Measurements from ENCODE around the gene ASAP2.

The ASAP2 gene

DNA sequence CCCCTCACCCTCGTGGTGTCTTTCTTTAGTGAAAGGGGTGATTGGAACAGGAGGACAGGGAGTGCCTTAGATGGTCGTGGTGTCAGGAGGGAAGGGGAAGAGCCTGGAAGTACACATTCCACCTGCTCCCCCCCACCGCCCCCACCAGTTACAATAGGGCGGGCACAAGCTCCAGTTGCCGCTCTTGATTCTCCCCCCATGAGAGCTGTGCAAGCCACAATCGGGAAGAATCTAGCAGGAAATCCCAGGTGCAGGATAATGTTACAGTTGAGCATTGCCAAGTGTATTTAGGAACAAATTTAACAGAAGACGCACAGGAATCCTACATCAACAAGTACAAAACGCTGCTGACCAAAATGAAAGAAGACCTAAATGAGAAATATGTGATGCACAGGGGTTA, 73.6 kb downstream of the ASAP2 start:
- no peak for DNase-seq

GRCh38 chr2:9281145-9281544, 74.5 kb downstream of the ASAP2 start:
- no peak for DNase-seq

DNA sequence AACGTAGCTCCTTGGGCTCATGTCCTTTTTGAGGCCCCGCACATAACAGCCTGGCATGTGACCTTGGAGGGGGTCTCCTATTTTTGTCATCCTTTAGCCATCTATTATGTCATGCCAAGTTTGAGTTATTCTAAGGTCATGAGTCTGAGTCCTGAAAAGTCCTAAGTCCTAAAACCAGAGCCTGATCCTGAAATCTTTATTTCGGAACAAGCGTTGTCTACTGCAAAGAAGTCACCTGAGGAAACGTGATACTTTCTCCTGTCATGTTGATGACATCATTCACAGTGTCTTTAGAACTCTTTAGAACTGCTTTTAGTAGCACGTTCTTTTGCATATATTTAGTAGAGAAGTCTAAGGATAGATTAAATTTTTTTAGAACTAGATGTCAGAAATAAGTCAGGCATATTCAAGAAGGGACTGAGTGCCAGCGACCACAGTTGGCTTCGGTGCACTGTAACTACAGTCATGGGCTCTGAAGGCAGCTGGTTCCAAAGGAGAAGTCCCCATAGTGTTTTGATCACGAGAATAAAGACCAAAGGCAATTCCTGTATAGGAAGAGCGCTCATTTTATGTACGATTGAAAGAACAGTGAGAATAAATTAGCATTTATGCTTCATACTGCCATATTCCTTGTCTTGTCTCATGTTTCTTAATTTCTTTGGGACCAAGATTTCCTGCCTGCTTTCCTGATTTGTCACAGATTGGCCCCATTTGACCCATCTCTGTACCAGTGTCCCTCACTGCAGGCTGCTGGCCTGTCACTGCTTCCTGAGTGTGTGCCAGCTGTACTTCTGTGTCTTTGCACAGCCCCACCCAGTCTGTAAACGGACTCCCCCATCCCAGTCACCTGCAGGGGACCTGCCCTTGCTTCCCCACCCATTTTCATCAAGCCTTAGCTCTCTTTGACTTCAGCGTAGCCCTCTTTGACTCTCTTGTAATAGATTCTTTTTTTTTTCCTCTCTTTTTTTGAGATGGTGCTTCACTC, 75.8 kb downstream of the ASAP2 start:
- DNase-seq: no peak

DNA sequence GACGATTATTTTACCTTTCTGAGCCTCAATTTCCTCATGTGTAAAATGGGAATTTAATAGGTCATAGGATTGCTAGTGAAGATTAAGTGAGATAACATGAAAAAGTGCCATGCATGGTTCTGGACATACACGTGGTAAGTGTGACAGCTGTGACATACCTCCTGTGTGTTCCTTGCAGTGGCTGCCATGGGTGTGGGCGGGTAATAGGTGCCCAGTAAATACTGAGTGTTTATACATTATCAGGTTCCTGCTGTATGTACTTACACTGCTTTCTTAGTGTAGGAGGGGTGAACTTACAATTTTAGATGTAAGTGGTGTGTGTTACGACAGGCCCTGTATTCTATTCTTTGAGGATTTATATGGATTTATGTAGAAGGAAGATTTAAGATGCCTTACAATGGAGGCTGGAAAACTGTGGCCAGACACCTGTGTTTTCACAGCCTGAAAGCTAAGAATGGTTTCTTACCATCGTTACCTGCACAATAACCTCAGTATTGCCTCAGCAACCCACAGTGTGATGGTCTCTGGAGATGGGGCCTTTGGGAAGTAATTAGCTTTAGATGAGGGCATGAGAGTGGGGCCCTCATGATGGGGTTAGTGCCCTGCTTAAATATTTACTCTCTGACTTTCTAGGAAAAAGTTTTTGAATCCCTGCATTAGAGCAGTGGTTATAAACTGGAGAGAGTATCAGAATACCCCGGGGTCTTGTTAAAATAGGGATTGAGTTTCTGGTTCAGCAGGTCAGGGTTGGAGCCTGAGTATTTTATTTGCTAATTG, 78.1 kb downstream of the ASAP2 start:
- DNase-seq: no peak

DNA sequence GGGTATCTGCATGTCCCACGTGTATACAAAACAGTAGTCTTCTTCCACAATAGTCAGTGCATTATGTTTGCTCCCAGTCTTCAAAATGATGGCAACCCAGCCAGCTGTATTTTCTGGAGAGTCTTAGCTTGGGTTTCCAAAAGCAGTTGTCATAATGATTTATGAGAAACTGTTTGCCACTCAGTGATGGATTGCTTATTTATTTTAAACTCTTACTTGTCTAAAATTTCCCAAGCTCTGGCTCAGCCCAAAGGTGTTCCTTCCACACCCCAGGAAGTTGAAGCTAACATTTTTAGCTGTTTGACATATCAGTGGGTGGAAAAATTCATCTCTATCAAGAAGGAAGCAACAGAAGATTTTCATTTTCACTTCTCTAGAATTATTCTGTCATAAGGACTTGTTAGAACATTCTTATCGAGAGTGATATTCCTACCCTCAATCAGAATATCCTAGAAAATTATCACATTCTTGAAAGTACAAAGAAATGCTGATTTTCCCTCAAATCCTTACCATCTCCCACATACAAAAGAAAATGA, 78.8 kb downstream of the ASAP2 start:
- DNase-seq: no peak

- no peak for DNase-seq
Measured at GRCh38 chr2:9285921-9286320, 79.3 kb downstream of the ASAP2 start.

- no peak for DNase-seq
Measured at GRCh38 chr2:9286554-9287399, 80.2 kb downstream of the ASAP2 start.

DNA sequence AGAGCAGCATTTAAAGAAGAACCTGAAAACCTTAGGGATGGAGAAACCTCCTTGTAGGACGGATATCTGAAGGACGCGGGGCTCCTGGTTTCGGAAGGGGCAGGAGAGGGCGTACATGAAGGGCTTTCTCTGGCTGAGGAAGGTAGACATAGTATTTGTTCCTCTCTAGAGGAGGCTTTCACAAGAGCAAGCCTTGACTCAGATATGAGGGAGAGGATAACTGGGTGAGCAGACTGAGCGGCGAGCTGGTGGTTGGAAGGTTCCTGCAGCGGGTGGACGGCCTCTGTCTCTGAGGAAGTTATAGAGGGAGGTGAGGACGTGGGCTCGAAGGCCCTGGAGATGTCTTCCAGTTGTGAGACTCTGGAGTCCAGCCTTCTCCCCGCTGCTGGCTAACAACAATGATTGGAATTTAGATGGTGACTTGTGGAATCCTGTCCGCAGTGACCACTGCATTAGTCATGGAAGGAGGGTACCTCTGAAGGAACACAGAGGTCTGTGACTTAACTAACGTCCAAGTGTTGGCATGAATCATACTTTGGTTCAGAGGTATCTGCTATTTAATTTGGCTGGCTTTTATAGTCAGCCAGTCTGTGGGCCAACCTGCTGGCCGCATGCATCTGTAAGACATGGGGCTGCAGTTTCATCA, 80.9 kb downstream of the ASAP2 start:
- DNase-seq: no peak

DNA sequence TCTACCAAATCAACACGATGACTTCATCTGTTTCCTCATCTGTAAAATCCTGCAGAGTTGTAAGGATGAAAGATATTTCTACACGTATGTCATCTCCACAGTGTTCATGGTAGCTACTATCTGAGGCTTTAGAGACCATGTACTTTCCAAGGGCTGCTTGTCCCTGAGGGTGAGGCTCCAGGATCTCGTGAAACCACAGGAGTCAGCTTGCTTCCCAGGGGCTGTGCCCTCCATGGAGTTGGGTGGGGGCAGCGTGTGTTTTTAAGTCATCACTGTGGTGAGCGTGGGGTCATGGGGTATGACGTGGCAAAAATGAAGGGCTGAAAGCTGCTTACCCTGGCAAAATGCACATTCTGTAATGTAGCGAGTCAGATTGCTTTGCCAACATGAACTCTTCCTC, 81.6 kb downstream of the ASAP2 start:
- DNase-seq: no peak

- no peak for DNase-seq
Measured at GRCh38 chr2:9288681-9289338, 82.2 kb downstream of the ASAP2 start.

GRCh38 chr2:9291331-9291730, 84.7 kb downstream of the ASAP2 start:
- DNase-seq: no peak

- DNase-seq: no peak
Measured at GRCh38 chr2:9291866-9292265, 85.3 kb downstream of the ASAP2 start.

DNA sequence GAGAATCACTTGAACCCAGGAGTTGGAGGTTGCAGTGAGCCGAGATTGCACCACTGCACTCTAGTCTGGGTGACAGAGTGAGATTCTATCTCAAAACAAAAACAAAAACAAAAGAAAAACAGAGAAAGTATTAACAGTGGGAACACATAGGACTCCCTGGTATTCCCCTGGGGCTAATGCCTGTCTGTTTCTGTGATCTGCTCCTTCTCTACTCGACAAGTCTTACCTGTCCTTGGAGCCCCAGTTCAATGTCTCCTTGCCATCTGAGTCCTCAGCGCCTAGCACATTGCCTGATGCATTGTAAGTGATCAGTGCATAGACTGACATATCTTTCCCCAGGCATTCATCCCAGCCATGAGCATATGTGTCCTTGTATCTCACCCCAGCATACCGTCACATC, 85.8 kb downstream of the ASAP2 start:
- DNase-seq: no peak

GRCh38 chr2:9294764-9295163, 88.2 kb downstream of the ASAP2 start:
- no peak for DNase-seq

GRCh38 chr2:9296559-9296958, 89.9 kb downstream of the ASAP2 start:
- no peak for DNase-seq

DNA sequence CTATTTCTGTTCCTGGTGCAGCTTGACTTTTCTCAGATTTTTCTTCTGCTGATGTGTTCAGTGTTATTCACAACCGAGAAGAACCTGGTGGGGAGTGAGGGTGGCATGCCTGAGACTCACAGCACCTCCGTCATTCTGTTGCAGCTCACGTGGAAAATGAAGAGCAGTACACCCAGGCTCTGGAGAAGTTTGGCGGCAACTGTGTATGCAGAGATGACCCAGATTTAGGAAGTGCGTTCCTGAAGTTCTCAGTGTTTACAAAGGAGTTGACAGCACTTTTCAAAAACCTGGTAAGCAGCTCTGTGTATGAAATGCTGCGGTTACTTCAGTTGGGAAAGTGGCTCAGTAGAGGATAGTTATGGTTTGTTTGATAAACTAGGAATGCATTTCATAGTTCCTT, 90.5 kb downstream of the ASAP2 start:
- no peak for DNase-seq

DNA sequence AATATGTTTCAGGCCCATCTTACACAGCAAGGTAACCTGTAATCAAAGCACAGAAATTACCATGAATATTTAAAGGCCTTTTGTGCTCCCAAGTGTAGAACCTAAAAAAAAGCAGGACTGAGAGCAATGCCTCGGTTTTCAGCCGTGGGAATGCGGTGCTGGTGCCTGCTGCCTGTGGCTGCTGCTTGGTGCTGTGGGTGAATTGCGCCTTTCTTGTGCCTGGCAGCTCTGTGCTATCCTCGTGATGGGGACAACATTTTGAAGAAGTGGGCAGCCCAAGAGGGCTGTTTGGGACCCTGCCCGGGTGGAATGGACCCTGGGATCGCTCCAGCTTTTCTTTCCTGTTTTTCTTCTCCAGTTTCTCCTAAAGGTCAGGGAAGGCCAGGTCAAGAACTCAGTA, 91.2 kb downstream of the ASAP2 start:
- DNase-seq: no peak

GRCh38 chr2:9298583-9298982, 92.0 kb downstream of the ASAP2 start:
- no peak for DNase-seq

GRCh38 chr2:9299161-9300100, 92.8 kb downstream of the ASAP2 start:
- DNase-seq: no peak

- DNase-seq: no peak
Measured at GRCh38 chr2:9300214-9300613, 93.6 kb downstream of the ASAP2 start.

Measured in CD4-positive, alpha-beta T cell treated with Interleukin-17A for 4 hours (primary cell).